GM12801 (cell line): ENCODE results near the gene FZD1.

Experiments used
- TF ChIP-seq, protein P1 (sequence below): IDR thresholded peaks from one replicate; pipeline ENCODE4 v1.5.1; 2011; ENCODE audit warnings: control low read depth; ENCODE audit not compliant: insufficient read length; ENCODE audit errors: extremely low read depth

Gene FZD1

GRCh38 chr7:91292506-91292905 is 28.3 kb downstream of the FZD1 start:
- TF ChIP-seq, protein P1, sequence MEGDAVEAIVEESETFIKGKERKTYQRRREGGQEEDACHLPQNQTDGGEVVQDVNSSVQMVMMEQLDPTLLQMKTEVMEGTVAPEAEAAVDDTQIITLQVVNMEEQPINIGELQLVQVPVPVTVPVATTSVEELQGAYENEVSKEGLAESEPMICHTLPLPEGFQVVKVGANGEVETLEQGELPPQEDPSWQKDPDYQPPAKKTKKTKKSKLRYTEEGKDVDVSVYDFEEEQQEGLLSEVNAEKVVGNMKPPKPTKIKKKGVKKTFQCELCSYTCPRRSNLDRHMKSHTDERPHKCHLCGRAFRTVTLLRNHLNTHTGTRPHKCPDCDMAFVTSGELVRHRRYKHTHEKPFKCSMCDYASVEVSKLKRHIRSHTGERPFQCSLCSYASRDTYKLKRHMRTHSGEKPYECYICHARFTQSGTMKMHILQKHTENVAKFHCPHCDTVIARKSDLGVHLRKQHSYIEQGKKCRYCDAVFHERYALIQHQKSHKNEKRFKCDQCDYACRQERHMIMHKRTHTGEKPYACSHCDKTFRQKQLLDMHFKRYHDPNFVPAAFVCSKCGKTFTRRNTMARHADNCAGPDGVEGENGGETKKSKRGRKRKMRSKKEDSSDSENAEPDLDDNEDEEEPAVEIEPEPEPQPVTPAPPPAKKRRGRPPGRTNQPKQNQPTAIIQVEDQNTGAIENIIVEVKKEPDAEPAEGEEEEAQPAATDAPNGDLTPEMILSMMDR, result no peak

DNA sequence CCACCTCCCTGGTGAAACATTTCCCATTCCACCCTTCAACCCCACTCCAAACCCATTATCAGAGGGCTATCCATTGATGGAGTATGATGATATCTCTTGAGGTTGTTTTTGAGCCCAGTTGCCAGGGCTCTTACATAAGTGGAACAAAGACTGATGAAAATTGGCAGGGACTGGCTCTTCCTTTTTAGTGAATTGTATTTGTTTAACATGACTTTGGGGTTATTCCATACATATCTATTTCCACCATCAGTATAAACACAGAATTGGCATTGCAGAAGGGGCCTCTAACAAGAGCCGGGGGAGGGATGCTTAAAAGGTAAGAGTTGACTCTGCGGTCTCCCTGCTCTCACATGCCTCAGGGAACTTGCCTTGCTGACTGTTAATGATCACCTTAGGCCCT is 28.9 kb downstream of the FZD1 start:
- TF ChIP-seq, protein P1, result no peak

DNA sequence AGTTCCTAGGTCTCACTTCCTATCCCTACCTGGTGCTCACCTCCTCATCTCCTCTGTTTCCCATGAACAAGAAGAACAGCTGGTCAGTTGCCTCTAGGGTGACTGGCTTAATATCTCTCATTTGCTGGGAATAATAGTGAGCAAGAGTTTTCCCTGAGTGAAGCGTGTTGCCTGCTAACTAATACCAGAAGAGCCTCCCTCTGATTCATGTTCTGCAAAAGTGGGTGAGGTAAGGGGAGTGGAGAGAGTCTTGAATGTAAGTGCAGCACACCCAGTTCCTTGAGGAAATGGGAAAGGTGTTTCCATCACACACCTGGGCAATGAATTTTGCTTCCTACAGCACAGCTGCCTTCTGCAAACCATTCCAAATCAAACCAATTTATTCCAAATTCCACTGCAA is 29.6 kb downstream of the FZD1 start:
- TF ChIP-seq, protein P1, result no peak

- TF ChIP-seq, protein P1, result no peak
These were observed 30.5 kb downstream of the FZD1 start for GRCh38 chr7:91294639-91295220.

GRCh38 chr7:91295576-91295975 is 31.3 kb downstream of the FZD1 start:
- TF ChIP-seq, protein P1, result no peak

GRCh38 chr7:91297939-91298338 is 33.7 kb downstream of the FZD1 start:
- TF ChIP-seq, protein P1, result no peak

DNA sequence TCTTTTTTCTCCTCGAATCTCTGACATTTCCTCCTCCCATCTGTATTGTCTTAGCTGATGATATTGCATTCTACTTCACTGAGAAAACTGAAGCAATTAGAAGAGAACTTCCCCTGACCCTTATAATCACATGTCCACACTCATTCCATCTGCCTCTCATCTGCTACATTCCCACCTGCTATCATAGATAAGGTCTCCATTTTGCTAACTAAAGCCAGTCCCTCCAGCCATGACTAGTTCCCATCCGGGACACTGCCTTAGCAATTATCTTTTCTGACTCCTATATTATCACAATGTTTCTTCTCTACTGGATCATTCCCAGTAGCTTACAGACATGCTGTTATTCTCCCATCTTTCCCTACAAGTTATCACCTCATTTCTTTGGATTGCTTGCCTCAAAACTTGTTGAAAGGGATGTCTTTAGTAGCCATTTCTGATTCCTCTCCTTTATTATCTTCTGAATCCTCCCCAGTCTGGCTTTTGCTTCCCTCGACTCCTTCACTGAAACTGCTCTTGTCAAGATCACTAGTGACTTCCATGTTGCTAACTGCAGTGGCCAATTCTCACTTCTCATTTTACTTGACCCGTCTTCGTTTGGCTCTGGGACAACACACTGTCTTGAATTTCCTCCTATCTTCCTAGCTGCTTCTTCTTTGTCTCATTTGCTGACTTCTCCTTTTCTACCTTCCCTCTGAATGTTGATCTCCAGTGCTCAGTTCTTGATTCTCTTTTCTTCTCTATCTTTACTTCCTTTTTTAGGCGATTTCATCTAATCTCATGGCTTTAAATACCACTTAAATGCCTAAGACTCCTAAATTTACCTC is 35.9 kb downstream of the FZD1 start:
- TF ChIP-seq, protein P1, result no peak
